ENCODE data around the gene DBET.
"Not testable (repeated sequence)": the region's sequence is repeated elsewhere in the genome, so short reads cannot be mapped to it uniquely, and the experiment has no call there.

The DBET gene

GRCh38 chr4:190049378-190050239 lies 14.7 kb upstream of the DBET start:
- not testable (repeated sequence) for DNase-seq (ENCODE audit: low read depth in 2 of 2, low spot score in 1 of 2)

GRCh38 chr4:190058997-190059396 lies 5.3 kb upstream of the DBET start:
- not testable (repeated sequence) for DNase-seq (ENCODE audit: low read depth in 2 of 2, low spot score in 1 of 2)

- not testable (repeated sequence) for DNase-seq (ENCODE audit: low read depth in 2 of 2, low spot score in 1 of 2)
These were observed 503 bp downstream of the DBET start for GRCh38 chr4:190064805-190065204.

GRCh38 chr4:190068351-190068750 lies 4.0 kb downstream of the DBET start:
- not testable (repeated sequence) for DNase-seq (ENCODE audit: low read depth in 2 of 2, low spot score in 1 of 2)

GRCh38 chr4:190093052-190093451 lies 28.8 kb downstream of the DBET start:
- not testable (repeated sequence) for DNase-seq (ENCODE audit: low read depth in 2 of 2, low spot score in 1 of 2)

GRCh38 chr4:190094031-190094430 lies 29.7 kb downstream of the DBET start:
- not testable (repeated sequence) for DNase-seq (ENCODE audit: low read depth in 2 of 2, low spot score in 1 of 2)

- not testable (repeated sequence) for DNase-seq (ENCODE audit: low read depth in 2 of 2, low spot score in 1 of 2)
These were observed 31.0 kb downstream of the DBET start for GRCh38 chr4:190095335-190095734.

GRCh38 chr4:190099605-190100004 lies 35.3 kb downstream of the DBET start:
- DNase-seq (ENCODE audit: low read depth in 2 of 2, low spot score in 1 of 2): not testable (repeated sequence)

- not testable (repeated sequence) for DNase-seq (ENCODE audit: low read depth in 2 of 2, low spot score in 1 of 2)
These were observed 37.2 kb downstream of the DBET start for GRCh38 chr4:190101525-190101924.

- DNase-seq (ENCODE audit: low read depth in 2 of 2, low spot score in 1 of 2): not testable (repeated sequence)
These were observed 41.9 kb downstream of the DBET start for GRCh38 chr4:190106191-190106590.

GRCh38 chr4:190106611-190107480 lies 42.5 kb downstream of the DBET start:
- not testable (repeated sequence) for DNase-seq (ENCODE audit: low read depth in 2 of 2, low spot score in 1 of 2)

- DNase-seq (ENCODE audit: low read depth in 2 of 2, low spot score in 1 of 2): not testable (repeated sequence)
These were observed 43.6 kb downstream of the DBET start for GRCh38 chr4:190107766-190108485.

GRCh38 chr4:190108756-190109155 lies 44.5 kb downstream of the DBET start:
- not testable (repeated sequence) for DNase-seq (ENCODE audit: low read depth in 2 of 2, low spot score in 1 of 2)

- DNase-seq (ENCODE audit: low read depth in 2 of 2, low spot score in 1 of 2): not testable (repeated sequence)
These were observed 45.2 kb downstream of the DBET start for GRCh38 chr4:190109390-190110011.

- DNase-seq (ENCODE audit: low read depth in 2 of 2, low spot score in 1 of 2): not testable (repeated sequence)
These were observed 45.7 kb downstream of the DBET start for GRCh38 chr4:190110033-190110432.

GRCh38 chr4:190110570-190111295 lies 46.4 kb downstream of the DBET start:
- DNase-seq (ENCODE audit: low read depth in 2 of 2, low spot score in 1 of 2): not testable (repeated sequence)

- DNase-seq (ENCODE audit: low read depth in 2 of 2, low spot score in 1 of 2): not testable (repeated sequence)
These were observed 48.6 kb downstream of the DBET start for GRCh38 chr4:190112879-190113278.

- DNase-seq (ENCODE audit: low read depth in 2 of 2, low spot score in 1 of 2): not testable (repeated sequence)
These were observed 50.7 kb downstream of the DBET start for GRCh38 chr4:190114991-190115390.
